ENCODE data around the gene RPS17. TPM values are rescaled to one million over a fixed set of nuclear protein-coding genes. Genes with fewer than 3 reads are reported as not detected.
A peak's percentile ranks its signal among the peaks of the same experiment; 100 is the strongest.

RPS17 gene
- 3,438 TPM for polyA plus RNA-seq
- long read RNA-seq, donor 1, transcript RPS17-206 (3 exons, 1,877 nt) = minor isoform, 6 of 764 reads
- long read RNA-seq, donor 1, transcript RPS17-204 (2 exons, 760 nt) = minor isoform, 6 of 764 reads
- long read RNA-seq, donor 1, transcript RPS17-210 (5 exons, 488 nt) = major isoform, 678 of 764 reads
- long read RNA-seq, donor 1, transcript RPS17-209 (4 exons, 1,909 nt) = minor isoform, 10 of 764 reads
- long read RNA-seq, donor 1, partial matches to known transcripts = 54 of 764 reads
- long read RNA-seq, donor 1, other reads (novel, unspliced or antisense) = 5 of 764 reads
- long read RNA-seq, donor 2, transcript RPS17-209 (4 exons, 1,909 nt) = minor isoform, 15 of 1,498 reads
- long read RNA-seq, donor 2, transcript RPS17-210 (5 exons, 488 nt) = major isoform, 1,258 of 1,498 reads
- long read RNA-seq, donor 2, transcript RPS17-204 (2 exons, 760 nt) = minor isoform, 15 of 1,498 reads
- long read RNA-seq, donor 2, transcript RPS17-203 (2 exons, 580 nt) = minor isoform, 8 of 1,498 reads
- long read RNA-seq, donor 2, partial matches to known transcripts = 187 of 1,498 reads
- long read RNA-seq, donor 2, other reads (novel, unspliced or antisense) = 6 of 1,498 reads
- long read RNA-seq, donor 3 = 0 reads
- long read RNA-seq, donor 4, transcript RPS17-210 (5 exons, 488 nt) = major isoform, 175 of 182 reads
- long read RNA-seq, donor 4, partial matches to known transcripts = 0 of 182 reads
- long read RNA-seq, donor 4, other reads (novel, unspliced or antisense) = 0 of 182 reads
- long read RNA-seq, donor 5, transcript RPS17-210 (5 exons, 488 nt) = major isoform, 520 of 544 reads
- long read RNA-seq, donor 5, transcript RPS17-209 (4 exons, 1,909 nt) = minor isoform, 5 of 544 reads
- long read RNA-seq, donor 5, partial matches to known transcripts = 12 of 544 reads
- long read RNA-seq, donor 5, other reads (novel, unspliced or antisense) = 0 of 544 reads
- long read RNA-seq, donor 6, transcript RPS17-204 (2 exons, 760 nt) = minor isoform, 16 of 977 reads
- long read RNA-seq, donor 6, transcript RPS17-210 (5 exons, 488 nt) = major isoform, 893 of 977 reads
- long read RNA-seq, donor 6, transcript RPS17-203 (2 exons, 580 nt) = minor isoform, 9 of 977 reads
- long read RNA-seq, donor 6, transcript RPS17-206 (3 exons, 1,877 nt) = minor isoform, 10 of 977 reads
- long read RNA-seq, donor 6, partial matches to known transcripts = 43 of 977 reads
- long read RNA-seq, donor 6, other reads (novel, unspliced or antisense) = 0 of 977 reads
- long read RNA-seq, donor 7, transcript RPS17-210 (5 exons, 488 nt) = major isoform, 473 of 514 reads
- long read RNA-seq, donor 7, transcript RPS17-203 (2 exons, 580 nt) = minor isoform, 6 of 514 reads
- long read RNA-seq, donor 7, partial matches to known transcripts = 25 of 514 reads
- long read RNA-seq, donor 7, other reads (novel, unspliced or antisense) = 0 of 514 reads
- long read RNA-seq, donor 8, transcript RPS17-210 (5 exons, 488 nt) = major isoform, 1,611 of 1,719 reads
- long read RNA-seq, donor 8, transcript RPS17-206 (3 exons, 1,877 nt) = minor isoform, 6 of 1,719 reads
- long read RNA-seq, donor 8, transcript RPS17-204 (2 exons, 760 nt) = minor isoform, 9 of 1,719 reads
- long read RNA-seq, donor 8, transcript RPS17-209 (4 exons, 1,909 nt) = minor isoform, 13 of 1,719 reads
- long read RNA-seq, donor 8, partial matches to known transcripts = 72 of 1,719 reads
- long read RNA-seq, donor 8, other reads (novel, unspliced or antisense) = 5 of 1,719 reads
- long read RNA-seq, donor 9, transcript RPS17-204 (2 exons, 760 nt) = minor isoform, 11 of 1,313 reads
- long read RNA-seq, donor 9, transcript RPS17-210 (5 exons, 488 nt) = major isoform, 1,264 of 1,313 reads
- long read RNA-seq, donor 9, transcript RPS17-206 (3 exons, 1,877 nt) = minor isoform, 9 of 1,313 reads
- long read RNA-seq, donor 9, transcript RPS17-209 (4 exons, 1,909 nt) = minor isoform, 9 of 1,313 reads
- long read RNA-seq, donor 9, partial matches to known transcripts = 14 of 1,313 reads
- long read RNA-seq, donor 9, other reads (novel, unspliced or antisense) = 0 of 1,313 reads
- long read RNA-seq, donor 10, transcript RPS17-204 (2 exons, 760 nt) = minor isoform, 11 of 1,045 reads
- long read RNA-seq, donor 10, transcript RPS17-210 (5 exons, 488 nt) = major isoform, 980 of 1,045 reads
- long read RNA-seq, donor 10, transcript RPS17-206 (3 exons, 1,877 nt) = minor isoform, 6 of 1,045 reads
- long read RNA-seq, donor 10, transcript RPS17-203 (2 exons, 580 nt) = minor isoform, 9 of 1,045 reads
- long read RNA-seq, donor 10, partial matches to known transcripts = 34 of 1,045 reads
- long read RNA-seq, donor 10, other reads (novel, unspliced or antisense) = 0 of 1,045 reads
- long read RNA-seq, donor 11, transcript RPS17-210 (5 exons, 488 nt) = major isoform, 619 of 656 reads
- long read RNA-seq, donor 11, transcript RPS17-204 (2 exons, 760 nt) = minor isoform, 7 of 656 reads
- long read RNA-seq, donor 11, partial matches to known transcripts = 20 of 656 reads
- long read RNA-seq, donor 11, other reads (novel, unspliced or antisense) = 0 of 656 reads

DNA sequence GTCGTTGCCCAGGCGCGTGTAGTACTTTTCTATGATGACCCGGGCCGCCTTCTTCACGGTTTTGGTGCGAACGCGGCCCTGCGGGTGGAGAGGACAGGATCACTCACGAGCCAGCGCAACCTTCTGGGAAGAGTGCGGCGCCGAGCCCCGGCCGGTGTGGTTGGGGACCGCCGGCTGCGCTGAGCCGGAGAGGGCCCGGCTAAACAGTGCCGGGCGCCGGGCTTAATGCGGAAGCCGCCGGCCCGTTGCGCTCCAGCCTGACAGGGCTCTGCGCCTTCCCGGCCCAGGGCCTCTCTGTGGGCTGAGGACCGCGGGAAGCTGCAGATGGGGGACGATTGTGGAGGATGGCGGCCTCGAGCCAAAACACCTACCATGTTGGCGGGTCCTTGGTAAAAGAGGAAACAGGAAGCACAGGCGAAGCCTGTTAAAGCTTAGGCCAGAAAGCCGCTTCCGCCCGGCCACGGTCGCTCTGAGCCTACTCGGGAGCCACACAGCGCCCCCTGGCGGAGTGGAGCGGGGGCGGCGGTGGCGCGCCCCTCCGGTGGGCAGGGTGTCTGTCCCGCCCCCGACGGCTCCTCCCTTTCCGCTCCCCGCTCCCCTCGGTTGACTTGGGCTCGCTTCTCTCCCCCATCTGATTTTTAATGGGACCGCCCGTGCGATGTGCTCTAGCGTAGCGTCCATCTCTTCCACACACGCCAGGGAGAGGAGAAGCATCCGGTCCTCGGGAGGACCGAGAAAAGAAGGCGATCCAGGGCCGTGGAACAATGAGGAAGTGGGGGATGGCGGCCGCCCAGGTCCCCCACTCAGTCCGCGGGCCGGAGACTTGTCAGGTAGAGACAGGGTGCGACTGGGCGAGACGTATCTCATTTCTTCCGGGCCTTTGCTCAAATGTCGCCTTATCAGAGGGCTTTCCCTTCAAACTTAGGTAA, at the start of gene RPS17:
Gene RPS17 (minus strand): TSS at position 403 of the 929 bp plus-strand sequence. CDS start 29 bp downstream, at position 374.
- DNase-seq = peak; percentile 97
- H3K4me3 ChIP-seq (ENCODE audit: low read length) = peak within 1 kb of the TSS; percentile 99
- WGBS (ENCODE audit: insufficient coverage, low lambda C conversion rate) = no CpG with 5 or more reads among the region's 81 CpGs
- H3K4me1 ChIP-seq (ENCODE audit: control insufficient read depth, insufficient read depth, low read length) = peaks cover 12% of the 10 kb centered on the region
- peaks cover 10% of the 10 kb centered on the region for H3K27me3 ChIP-seq (ENCODE audit: control insufficient read depth, insufficient read depth, low read length)
- H3K36me3 ChIP-seq (ENCODE audit: control insufficient read depth, insufficient read depth, low read length) = peaks cover 34% of the 10 kb centered on the region
- peak within 1 kb of the TSS; percentile 97 for H3K27ac ChIP-seq (ENCODE audit: low read length)
- no peaks in the 10 kb centered on the region for H3K9me3 ChIP-seq (ENCODE audit: control insufficient read depth, low read depth, low read length)

DNA sequence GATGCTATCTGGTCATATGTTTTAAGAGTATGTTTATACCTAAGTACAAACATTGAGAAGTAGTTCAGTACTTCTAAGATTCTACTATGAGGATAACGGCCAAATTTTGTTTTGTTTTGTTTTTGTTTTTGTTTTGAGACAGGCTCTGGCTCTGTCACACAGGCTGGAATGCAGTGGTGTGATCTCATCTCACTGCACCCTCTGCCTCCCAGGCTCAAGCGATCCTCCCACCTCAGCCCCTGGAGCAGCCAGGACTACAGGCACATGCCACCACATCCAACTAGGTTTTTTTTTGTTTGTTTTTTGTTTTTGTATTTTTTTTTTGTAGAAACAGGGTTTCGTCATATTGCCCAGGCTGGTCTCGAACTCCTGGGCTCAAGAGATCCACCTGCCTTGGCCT, 47.5 kb upstream of the RPS17 start:
- Histone ChIP-seq H3K4me1 (ENCODE audit: control insufficient read depth, insufficient read depth, low read length) (no peaks in the 10 kb centered on the region), H3K27ac (ENCODE audit: low read length) (no peak overlapping the region), H3K4me3 (ENCODE audit: low read length) (no peak overlapping the region), H3K9me3 (ENCODE audit: control insufficient read depth, low read depth, low read length) (no peaks in the 10 kb centered on the region), H3K27me3 (ENCODE audit: control insufficient read depth, insufficient read depth, low read length) (peaks cover 6% of the 10 kb centered on the region), H3K36me3 (ENCODE audit: control insufficient read depth, insufficient read depth, low read length) (no peaks in the 10 kb centered on the region)
- no peak for DNase-seq
- no CpG with 5 or more reads among the region's 4 CpGs for WGBS (ENCODE audit: insufficient coverage, low lambda C conversion rate)

DNA sequence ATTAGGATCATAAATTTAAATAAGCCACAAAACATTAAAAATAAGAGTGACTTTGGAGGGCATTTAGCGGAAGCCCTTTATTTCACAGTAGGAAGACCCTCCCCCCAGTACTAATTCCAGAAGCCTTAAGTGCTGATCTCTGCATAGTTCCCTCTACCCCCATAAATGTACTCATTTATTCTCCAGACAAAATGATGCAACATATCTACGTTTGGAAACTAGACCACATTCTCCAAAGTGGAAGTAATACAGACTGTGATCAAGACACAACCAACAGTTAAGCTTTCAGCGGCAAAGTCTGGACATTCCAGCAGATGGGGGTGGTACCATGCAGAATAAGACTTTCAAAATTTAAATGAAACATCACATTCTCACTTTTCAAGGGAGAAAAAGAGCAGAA, 44.8 kb upstream of the RPS17 start:
- peaks cover 6% of the 10 kb centered on the region for H3K27me3 ChIP-seq (ENCODE audit: control insufficient read depth, insufficient read depth, low read length)
- H3K9me3 ChIP-seq (ENCODE audit: control insufficient read depth, low read depth, low read length) = no peaks in the 10 kb centered on the region
- H3K36me3 ChIP-seq (ENCODE audit: control insufficient read depth, insufficient read depth, low read length) = no peaks in the 10 kb centered on the region
- 40% methylated on average over 1 of the region's 3 CpGs for WGBS (ENCODE audit: insufficient coverage, low lambda C conversion rate)
- DNase-seq = no peak
- H3K4me3 ChIP-seq (ENCODE audit: low read length) = no peak overlapping the region
- H3K4me1 ChIP-seq (ENCODE audit: control insufficient read depth, insufficient read depth, low read length) = no peaks in the 10 kb centered on the region
- no peak overlapping the region for H3K27ac ChIP-seq (ENCODE audit: low read length)

DNA sequence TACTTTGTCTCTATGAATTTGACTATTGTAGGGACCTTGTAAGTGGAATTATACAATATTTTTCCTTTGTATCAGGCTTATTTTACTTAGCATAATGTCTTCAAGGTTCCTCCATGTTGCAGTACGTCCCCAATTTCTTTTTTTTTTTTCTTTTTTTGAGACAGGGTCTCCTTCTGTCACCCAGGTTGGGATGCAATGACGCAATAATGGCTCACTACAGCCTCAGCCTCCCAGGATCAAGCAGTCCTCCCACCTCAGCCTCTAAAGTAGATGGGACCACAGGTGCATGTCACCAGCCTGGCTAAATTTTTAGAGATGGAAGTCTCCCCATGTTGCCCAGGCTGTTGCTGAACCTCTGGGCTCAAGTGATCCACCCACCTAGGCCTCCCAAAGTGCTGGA, 40.5 kb upstream of the RPS17 start:
- no peaks in the 10 kb centered on the region for H3K4me1 ChIP-seq (ENCODE audit: control insufficient read depth, insufficient read depth, low read length)
- WGBS (ENCODE audit: insufficient coverage, low lambda C conversion rate) = 89% methylated on average over 1 of the region's 2 CpGs
- no peaks in the 10 kb centered on the region for H3K9me3 ChIP-seq (ENCODE audit: control insufficient read depth, low read depth, low read length)
- no peak overlapping the region for H3K4me3 ChIP-seq (ENCODE audit: low read length)
- H3K36me3 ChIP-seq (ENCODE audit: control insufficient read depth, insufficient read depth, low read length) = no peaks in the 10 kb centered on the region
- DNase-seq = no peak
- H3K27ac ChIP-seq (ENCODE audit: low read length) = no peak overlapping the region
- peaks cover 2% of the 10 kb centered on the region for H3K27me3 ChIP-seq (ENCODE audit: control insufficient read depth, insufficient read depth, low read length)

DNA sequence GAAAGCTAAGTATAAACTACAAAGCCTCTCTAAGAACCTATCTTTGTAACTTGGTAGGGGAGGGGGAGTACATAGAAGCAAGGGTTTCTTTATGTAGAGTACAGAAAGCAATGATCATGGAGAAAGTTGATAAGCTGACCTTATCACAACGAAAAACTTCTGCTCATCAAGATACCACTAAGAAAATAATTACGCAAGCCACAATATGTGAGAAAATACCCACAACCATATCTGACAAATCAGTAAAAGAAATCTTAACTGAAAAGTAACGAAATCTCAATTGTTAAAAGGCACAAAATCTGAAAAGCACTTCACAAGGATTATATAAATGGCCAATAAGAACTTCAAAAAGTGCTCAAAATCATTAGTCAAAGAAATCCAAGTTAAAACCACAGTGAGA, 35.1 kb upstream of the RPS17 start:
- H3K4me3 ChIP-seq (ENCODE audit: low read length) = no peak overlapping the region
- no peak for DNase-seq
- H3K4me1 ChIP-seq (ENCODE audit: control insufficient read depth, insufficient read depth, low read length) = no peaks in the 10 kb centered on the region
- WGBS (ENCODE audit: insufficient coverage, low lambda C conversion rate) = 20% methylated on average over 1 of the region's 3 CpGs
- H3K36me3 ChIP-seq (ENCODE audit: control insufficient read depth, insufficient read depth, low read length) = no peaks in the 10 kb centered on the region
- H3K9me3 ChIP-seq (ENCODE audit: control insufficient read depth, low read depth, low read length) = no peaks in the 10 kb centered on the region
- H3K27me3 ChIP-seq (ENCODE audit: control insufficient read depth, insufficient read depth, low read length) = peaks cover 29% of the 10 kb centered on the region
- no peak overlapping the region for H3K27ac ChIP-seq (ENCODE audit: low read length)

DNA sequence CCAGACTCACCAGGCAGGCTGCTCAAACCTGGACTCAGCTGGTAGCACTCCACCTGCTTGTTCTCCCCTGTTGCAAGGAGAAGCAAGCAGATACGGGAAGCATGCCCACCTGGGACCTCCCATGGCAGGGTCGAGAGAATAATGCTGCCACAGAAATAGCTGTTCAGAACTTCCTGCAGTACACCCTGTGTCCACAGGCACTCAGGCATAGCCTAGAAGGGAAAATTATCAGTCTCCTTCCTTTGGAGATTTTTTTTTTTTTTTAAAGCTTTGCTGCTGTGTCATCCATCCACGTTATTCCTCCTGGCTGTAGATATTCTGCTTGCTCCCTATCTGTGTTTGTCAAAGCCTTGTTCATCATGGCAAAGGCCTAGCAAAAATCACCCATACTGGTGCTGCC, 32.7 kb upstream of the RPS17 start:
- Histone ChIP-seq H3K9me3 (ENCODE audit: control insufficient read depth, low read depth, low read length) (no peaks in the 10 kb centered on the region), H3K36me3 (ENCODE audit: control insufficient read depth, insufficient read depth, low read length) (no peaks in the 10 kb centered on the region), H3K4me3 (ENCODE audit: low read length) (no peak overlapping the region), H3K27me3 (ENCODE audit: control insufficient read depth, insufficient read depth, low read length) (peaks cover 36% of the 10 kb centered on the region), H3K27ac (ENCODE audit: low read length) (no peak overlapping the region), H3K4me1 (ENCODE audit: control insufficient read depth, insufficient read depth, low read length) (no peaks in the 10 kb centered on the region)
- WGBS (ENCODE audit: insufficient coverage, low lambda C conversion rate) = no CpG with 5 or more reads among the region's 3 CpGs
- DNase-seq = no peak

DNA sequence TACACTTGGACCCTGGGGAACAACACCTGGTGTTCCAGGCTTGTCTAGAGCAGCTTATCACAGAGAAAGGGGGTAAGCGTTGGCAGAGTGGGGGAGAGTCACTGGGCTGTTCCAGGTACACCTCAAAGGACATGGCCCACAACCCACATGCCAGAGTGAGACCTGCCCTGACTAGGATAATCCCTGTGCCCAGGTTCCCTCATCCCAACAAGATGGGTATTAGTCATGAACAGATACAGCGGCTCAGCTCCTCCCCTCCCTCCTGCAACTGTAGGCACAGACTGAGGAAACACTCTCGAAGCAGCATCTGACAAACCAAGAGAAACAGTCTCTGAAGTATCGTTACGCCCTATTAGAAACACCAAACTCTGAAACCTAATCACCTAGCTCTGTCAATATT, 32.1 kb upstream of the RPS17 start:
- Histone ChIP-seq H3K9me3 (ENCODE audit: control insufficient read depth, low read depth, low read length) (no peaks in the 10 kb centered on the region), H3K27ac (ENCODE audit: low read length) (no peak overlapping the region), H3K36me3 (ENCODE audit: control insufficient read depth, insufficient read depth, low read length) (no peaks in the 10 kb centered on the region), H3K27me3 (ENCODE audit: control insufficient read depth, insufficient read depth, low read length) (peaks cover 38% of the 10 kb centered on the region), H3K4me3 (ENCODE audit: low read length) (no peak overlapping the region), H3K4me1 (ENCODE audit: control insufficient read depth, insufficient read depth, low read length) (no peaks in the 10 kb centered on the region)
- no peak for DNase-seq
- WGBS (ENCODE audit: insufficient coverage, low lambda C conversion rate) = no CpG with 5 or more reads among the region's 5 CpGs

DNA sequence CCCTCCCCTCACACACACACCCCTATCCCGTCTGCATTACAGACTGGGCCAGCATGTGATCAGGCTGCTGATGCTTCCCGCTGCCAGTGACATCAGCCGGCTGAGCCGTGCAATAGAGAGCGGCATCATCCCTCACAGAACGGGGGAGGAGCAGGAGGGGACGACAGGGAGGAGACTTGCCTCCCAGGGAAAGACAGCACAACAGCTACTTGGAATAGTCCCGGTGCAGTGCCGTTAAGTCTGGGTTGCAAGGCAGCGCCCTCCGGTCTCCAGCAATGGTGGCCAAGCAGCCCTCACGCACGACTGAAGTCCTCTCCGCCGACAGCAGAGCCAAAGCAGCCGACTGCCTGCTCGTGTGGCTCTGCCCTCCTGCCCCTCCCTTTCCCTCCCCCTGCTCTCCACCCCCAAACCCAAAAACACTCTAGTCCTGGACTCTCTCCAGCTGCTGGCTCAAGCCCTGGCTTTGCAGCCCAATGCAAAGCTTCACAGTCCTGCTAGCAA, 31.5 kb upstream of the RPS17 start:
- WGBS (ENCODE audit: insufficient coverage, low lambda C conversion rate) = no CpG with 5 or more reads among the region's 17 CpGs
- no peaks in the 10 kb centered on the region for H3K9me3 ChIP-seq (ENCODE audit: control insufficient read depth, low read depth, low read length)
- H3K36me3 ChIP-seq (ENCODE audit: control insufficient read depth, insufficient read depth, low read length) = no peaks in the 10 kb centered on the region
- no peak overlapping the region for H3K27ac ChIP-seq (ENCODE audit: low read length)
- H3K27me3 ChIP-seq (ENCODE audit: control insufficient read depth, insufficient read depth, low read length) = peaks cover 38% of the 10 kb centered on the region
- H3K4me1 ChIP-seq (ENCODE audit: control insufficient read depth, insufficient read depth, low read length) = no peaks in the 10 kb centered on the region
- peak overlapping the region; percentile 32 for H3K4me3 ChIP-seq (ENCODE audit: low read length)
- peak; percentile 39 to 50 for DNase-seq
